OCI-LY7 (cell line): ENCODE data around the gene SECTM1. TPM values are rescaled to one million over a fixed set of nuclear protein-coding genes. Genes with fewer than 3 reads are reported as not detected.

Experiments used
- BruUV-seq: library from RNA; stranded (reverse); fragments of 400-500 nt; replicated peaks from 2 replicates; lab custom pipeline; 2021; lab: Mats Ljungman, UMichigan
- CTCF ChIA-PET: fragments of 300-600 bp; sonication (Branson Sonifier 250); formaldehyde crosslinking; loops from one replicate; lab custom pipeline; 2022; ENCODE audit warnings: antibody characterized with exemption; ENCODE audit not compliant: unreplicated experiment; lab: Charles Lee
- POLR2A ChIA-PET: fragments of 300-600 bp; sonication (Branson Sonifier 250); formaldehyde crosslinking; loops from one replicate; lab custom pipeline; 2022; ENCODE audit warnings: antibody characterized with exemption; lab: Charles Lee
- DNase-seq: peaks from one replicate; pipeline ENCODE4 v3.0.0-alpha.2; 2015; ENCODE audit warnings: low spot score
- H2AFZ ChIP-seq: fragments of 200-600 bp; sonication (generic), shearing (Covaris generic); 2 replicates; pipeline ENCODE4 v1.6.1; 2014; ENCODE audit warnings: mild to moderate bottlenecking, antibody characterized with exemption, low read length, moderate library complexity
- H3K27ac ChIP-seq: fragments of 200-600 bp; sonication (generic); 2 replicates; pipeline ENCODE4 v1.5.1; 2014; ENCODE audit warnings: mixed run types, low read depth, mild to moderate bottlenecking, moderate library complexity, low read length, inconsistent platforms; ENCODE audit not compliant: poor library complexity, severe bottlenecking
- H3K36me3 ChIP-seq: fragments of 200-600 bp; sonication (generic); 2 replicates; pipeline ENCODE4 v1.6.1; 2014; ENCODE audit warnings: mild to moderate bottlenecking, antibody characterized with exemption, low read length, moderate library complexity, mixed read lengths; ENCODE audit not compliant: insufficient read depth
- H3K4me1 ChIP-seq: fragments of 200-600 bp; sonication (generic); 2 replicates; pipeline ENCODE4 v1.5.1; 2014; ENCODE audit warnings: mild to moderate bottlenecking, low read length; ENCODE audit not compliant: insufficient read depth, poor library complexity, severe bottlenecking
- H3K4me2 ChIP-seq: fragments of 200-600 bp; sonication (generic); 2 replicates; pipeline ENCODE4 v1.6.1; 2014; ENCODE audit warnings: mild to moderate bottlenecking, low read length
- H3K4me3 ChIP-seq: fragments of 200-600 bp; sonication (generic); 2 replicates; pipeline ENCODE4 v1.5.1; 2014; ENCODE audit warnings: mild to moderate bottlenecking, low read depth, low read length; ENCODE audit not compliant: poor library complexity, severe bottlenecking
- H3K79me2 ChIP-seq: fragments of 200-600 bp; sonication (generic); 2 replicates; pipeline ENCODE4 v1.6.1; 2016; ENCODE audit warnings: low read depth, mild to moderate bottlenecking, low read length, moderate library complexity, mixed read lengths; ENCODE audit not compliant: insufficient read depth
- H3K9me2 ChIP-seq: fragments of 200-600 bp; sonication (generic); 2 replicates; pipeline ENCODE4 v1.6.1; 2016; ENCODE audit warnings: mild to moderate bottlenecking, low read length, mixed read lengths; ENCODE audit not compliant: insufficient read depth
- H3K9me3 ChIP-seq: fragments of 200-600 bp; sonication (generic); 2 replicates; pipeline ENCODE4 v1.6.1; 2014; ENCODE audit warnings: mild to moderate bottlenecking, mixed run types, low read length, mixed read lengths
- H4K20me1 ChIP-seq: fragments of 200-600 bp; sonication (generic); 2 replicates; pipeline ENCODE4 v1.6.1; 2014; ENCODE audit warnings: mild to moderate bottlenecking, antibody characterized with exemption, low read length, moderate library complexity, mixed read lengths; ENCODE audit not compliant: insufficient read depth
- CTCF ChIP-seq: fragments of 200-600 bp; sonication (generic); conservative IDR thresholded peaks from 2 replicates; pipeline ENCODE4 v1.5.1; 2014; ENCODE audit warnings: mild to moderate bottlenecking, antibody characterized with exemption, low read length, moderate library complexity, mixed read lengths
- EZH2phosphoT487 ChIP-seq: fragments of 200-600 bp; sonication (generic); IDR thresholded peaks from 2 replicates; pipeline ENCODE4 v1.6.1; 2018; ENCODE audit warnings: low read depth, borderline replicate concordance, mild to moderate bottlenecking, mixed run types, antibody characterized with exemption, low read length, moderate library complexity, mixed read lengths
- intact Hi-C: fragments of 100-400 bp; cut with micrococcal nuclease; formaldehyde crosslinking; loops from one replicate; pipeline ENCODE4 v1.10.0; 2022; ENCODE audit not compliant: unreplicated experiment
- total RNA-seq, 2 experiments: library from RNA; depleted of rRNA in 1 of 2; stranded (reverse); fragments of >200 nt in 1 of 2; shearing (Covaris generic) in 1 of 2; gene quantifications; 2 replicates each; pipeline ENCODE4 v1.2.3, GENCODE V29; 2014 to 2022

SECTM1 gene
- total RNA-seq, 2 experiments from 2014 or later, result not detected

GRCh38 chr17:82323514-82324234, 9.9 kb downstream of the SECTM1 start:
- H3K36me3 ChIP-seq, result no peaks in the 10 kb centered on the region
- H3K4me1 ChIP-seq, result no peaks in the 10 kb centered on the region
- ChIA-PET POLR2A (no interaction called here), CTCF (interaction anchor here (0.6 kb wide), 1 partner anchor 14 kb away, joined by 3 read pairs; no protein-coding TSS in a partner anchor)
- peaks cover 8% of the 10 kb centered on the region; the same call in 1 of the 2 replicates for H3K9me3 ChIP-seq
- no peak for TF ChIP-seq EZH2phosphoT487
- no peak for TF ChIP-seq CTCF
- H3K9me2 ChIP-seq, result no peaks in the 10 kb centered on the region
- no peaks in the 10 kb centered on the region for H4K20me1 ChIP-seq
- H3K27ac ChIP-seq, result no peak overlapping the region
- H3K4me3 ChIP-seq, result no peak overlapping the region
- no peak for DNase-seq
- intact Hi-C loops, result no loop called here
- BruUV-seq, result no TSS peak
- H3K79me2 ChIP-seq, result no peaks in the 10 kb centered on the region
- H3K4me2 ChIP-seq, result no peak overlapping the region
- no peak overlapping the region for H2AFZ ChIP-seq

- intact Hi-C loops, result no loop called here
- CTCF ChIA-PET, result no interaction called here
Measured at GRCh38 chr17:82322526-82323453, 10.8 kb downstream of the SECTM1 start.

More at GRCh38 chr17:82322526-82323453, 10.8 kb downstream of the SECTM1 start:
- Histone ChIP-seq H3K27ac (no peak overlapping the region), H4K20me1 (no peaks in the 10 kb centered on the region), H3K79me2 (no peaks in the 10 kb centered on the region), H3K9me3 (peaks cover 8% of the 10 kb centered on the region; the same call in 1 of the 2 replicates), H3K4me1 (no peaks in the 10 kb centered on the region), H3K4me2 (no peak overlapping the region), H3K36me3 (no peaks in the 10 kb centered on the region), H3K9me2 (no peaks in the 10 kb centered on the region), H2AFZ (no peak overlapping the region), H3K4me3 (no peak overlapping the region)
- TF ChIP-seq EZH2phosphoT487 (no peak), CTCF (no peak)
- no TSS peak for BruUV-seq
- POLR2A ChIA-PET, result no interaction called here
- DNase-seq, result no peak
